Panc1 (cell line): ENCODE measurements around the gene SH3D19.

ENCODE experiments used
- CTCF ChIP-seq: fragments of 450-650 bp; IDR thresholded peaks from 2 replicates; pipeline ENCODE4 v1.5.1; 2017; ENCODE audit warnings: mild to moderate bottlenecking
- POLR2AphosphoS5 ChIP-seq: IDR thresholded peaks from 2 replicates; pipeline ENCODE4 v1.6.1; 2012; ENCODE audit warnings: mild to moderate bottlenecking, low read depth, low read length, moderate library complexity
- TF ChIP-seq, protein P1 (sequence below), 2 experiments: IDR thresholded peaks; 2 replicates each; pipeline ENCODE4 v1.6.1; 2011 to 2012; ENCODE audit warnings: low read depth in 2 of 2, control low read depth in 1 of 2, low read length in 1 of 2, mild to moderate bottlenecking in 1 of 2, moderate library complexity in 1 of 2; ENCODE audit not compliant: insufficient read depth in 1 of 2

DNA sequence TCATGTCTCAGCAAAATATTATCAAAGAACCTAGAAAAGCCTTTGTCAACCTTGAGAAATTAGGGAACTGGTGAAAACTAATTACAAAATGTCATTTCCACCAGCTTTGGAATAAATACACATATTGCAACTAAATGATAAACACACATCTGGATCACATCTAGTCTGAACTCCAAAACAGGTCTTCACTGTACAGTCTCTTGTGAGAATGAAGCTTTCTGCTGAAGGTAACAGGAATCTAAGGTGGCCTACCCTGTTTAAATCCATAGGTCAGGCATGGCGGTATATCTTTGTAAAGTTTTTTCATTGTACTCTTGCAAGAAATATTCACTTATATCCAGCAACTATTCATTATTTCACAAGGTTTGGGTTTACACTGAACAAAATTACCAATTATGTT lies 1.7 kb downstream of the SH3D19 start:
- no peak for TF ChIP-seq POLR2AphosphoS5
- TF ChIP-seq, protein P1, sequence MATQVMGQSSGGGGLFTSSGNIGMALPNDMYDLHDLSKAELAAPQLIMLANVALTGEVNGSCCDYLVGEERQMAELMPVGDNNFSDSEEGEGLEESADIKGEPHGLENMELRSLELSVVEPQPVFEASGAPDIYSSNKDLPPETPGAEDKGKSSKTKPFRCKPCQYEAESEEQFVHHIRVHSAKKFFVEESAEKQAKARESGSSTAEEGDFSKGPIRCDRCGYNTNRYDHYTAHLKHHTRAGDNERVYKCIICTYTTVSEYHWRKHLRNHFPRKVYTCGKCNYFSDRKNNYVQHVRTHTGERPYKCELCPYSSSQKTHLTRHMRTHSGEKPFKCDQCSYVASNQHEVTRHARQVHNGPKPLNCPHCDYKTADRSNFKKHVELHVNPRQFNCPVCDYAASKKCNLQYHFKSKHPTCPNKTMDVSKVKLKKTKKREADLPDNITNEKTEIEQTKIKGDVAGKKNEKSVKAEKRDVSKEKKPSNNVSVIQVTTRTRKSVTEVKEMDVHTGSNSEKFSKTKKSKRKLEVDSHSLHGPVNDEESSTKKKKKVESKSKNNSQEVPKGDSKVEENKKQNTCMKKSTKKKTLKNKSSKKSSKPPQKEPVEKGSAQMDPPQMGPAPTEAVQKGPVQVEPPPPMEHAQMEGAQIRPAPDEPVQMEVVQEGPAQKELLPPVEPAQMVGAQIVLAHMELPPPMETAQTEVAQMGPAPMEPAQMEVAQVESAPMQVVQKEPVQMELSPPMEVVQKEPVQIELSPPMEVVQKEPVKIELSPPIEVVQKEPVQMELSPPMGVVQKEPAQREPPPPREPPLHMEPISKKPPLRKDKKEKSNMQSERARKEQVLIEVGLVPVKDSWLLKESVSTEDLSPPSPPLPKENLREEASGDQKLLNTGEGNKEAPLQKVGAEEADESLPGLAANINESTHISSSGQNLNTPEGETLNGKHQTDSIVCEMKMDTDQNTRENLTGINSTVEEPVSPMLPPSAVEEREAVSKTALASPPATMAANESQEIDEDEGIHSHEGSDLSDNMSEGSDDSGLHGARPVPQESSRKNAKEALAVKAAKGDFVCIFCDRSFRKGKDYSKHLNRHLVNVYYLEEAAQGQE (IDR thresholded peaks at IDR 0.05; ENCODE audit: insufficient read depth in 1 of 2, low read depth in 2 of 2, low read length in 1 of 2) = no peak
- TF ChIP-seq CTCF = no peak
